GM21576 (cell line): ENCODE data around the gene BPIFB2.

Experiments used
- ATAC-seq: cut with Tn5 transposase; IDR thresholded peaks from one replicate; pipeline ENCODE4 v1.9.1; 2021; ENCODE audit warnings: mild to moderate bottlenecking, moderate library complexity; ENCODE audit not compliant: unreplicated experiment

Gene BPIFB2

DNA sequence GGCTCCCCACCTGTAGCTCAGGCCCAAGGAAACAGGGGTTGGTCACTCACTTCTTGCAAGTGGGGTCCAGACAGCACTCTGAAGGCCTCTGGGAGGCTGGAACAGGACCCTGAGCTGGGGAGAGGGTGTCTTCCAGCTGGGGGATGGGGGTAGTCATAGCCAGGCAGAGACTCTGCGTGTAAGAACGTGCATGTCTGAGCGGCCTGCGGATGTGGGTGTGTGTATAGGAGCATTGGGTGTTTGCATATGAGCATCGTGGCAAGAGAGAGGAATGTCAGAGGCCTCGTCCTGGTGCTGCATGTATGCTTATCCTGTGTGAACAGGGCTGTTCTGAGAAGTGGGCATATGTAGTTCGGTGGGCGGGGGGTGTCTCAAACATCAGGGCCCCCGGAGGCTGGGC is 58.3 kb downstream of the BPIFB2 start:
- ATAC-seq = no peak

DNA sequence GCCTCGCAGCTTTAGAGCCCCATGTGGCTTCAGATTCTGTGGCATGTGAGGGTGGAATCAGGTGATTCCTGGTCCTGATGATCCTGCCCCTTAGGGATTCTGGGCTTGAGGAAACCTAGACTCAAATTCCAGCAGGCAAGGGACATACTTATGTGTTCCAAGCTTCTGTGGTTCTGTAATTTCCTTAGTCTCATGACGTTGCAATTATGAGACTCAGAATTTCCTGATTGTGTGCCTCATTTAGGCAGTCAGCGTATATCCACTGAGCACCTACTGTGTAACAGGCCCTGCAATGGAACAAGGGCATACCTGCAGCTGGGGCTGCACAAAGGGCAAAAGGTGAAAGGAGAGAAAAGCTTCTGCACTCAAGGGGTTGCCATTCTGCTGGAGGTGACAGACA is 60.3 kb downstream of the BPIFB2 start:
- no peak for ATAC-seq

DNA sequence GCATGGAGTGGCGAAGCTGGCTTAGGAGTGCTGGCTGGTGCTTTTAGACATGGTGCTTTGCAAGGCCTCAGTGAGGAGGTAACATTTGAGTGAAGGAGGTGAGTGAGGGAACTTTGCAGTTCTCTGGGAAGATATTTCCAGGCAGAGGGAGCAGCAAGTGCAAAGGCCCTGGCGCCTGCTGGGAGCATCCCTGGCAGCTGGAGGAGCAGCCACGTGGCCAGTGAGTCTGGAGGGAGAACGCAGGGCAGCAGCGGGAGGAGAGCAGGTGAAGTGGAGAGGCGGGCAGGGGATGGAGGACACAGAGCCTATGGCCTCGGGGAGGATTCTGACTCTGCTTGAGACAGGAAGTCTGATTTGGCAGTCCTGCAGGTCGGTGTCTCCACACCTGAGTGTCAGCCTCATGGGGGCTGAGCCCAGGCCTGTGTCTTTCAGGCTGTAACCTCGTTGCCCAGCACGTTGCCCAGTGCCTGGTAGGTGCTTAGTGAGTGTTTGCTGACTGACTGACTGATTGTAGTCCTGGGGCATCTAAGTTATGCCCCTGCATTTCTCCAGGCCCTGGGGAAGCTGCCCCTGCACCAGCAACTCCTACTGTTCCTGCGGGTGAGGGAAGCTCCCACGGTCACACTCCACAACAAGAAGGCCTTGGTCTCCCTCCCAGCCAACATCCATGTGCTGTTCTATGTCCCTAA is 60.9 kb downstream of the BPIFB2 start:
- no peak for ATAC-seq

DNA sequence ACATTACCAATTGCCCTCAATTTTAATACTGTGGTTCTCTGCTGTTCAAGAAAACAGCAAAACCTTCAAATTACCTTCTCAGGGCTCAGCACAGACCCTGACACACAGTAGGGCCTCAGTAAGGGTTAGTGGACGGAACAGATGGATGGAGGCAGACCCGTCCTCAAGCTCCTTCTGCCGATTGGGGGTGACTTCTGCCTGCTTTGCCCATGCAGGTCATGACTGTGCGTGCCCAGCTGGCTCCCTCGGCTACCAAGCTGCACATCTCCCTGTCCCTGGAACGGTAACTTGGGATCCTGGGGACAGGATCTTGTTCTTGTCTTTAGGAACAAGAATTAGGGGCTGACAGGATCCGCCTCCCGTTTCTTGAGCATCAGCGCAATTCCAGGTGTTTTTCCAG is 62.2 kb downstream of the BPIFB2 start:
- no peak for ATAC-seq

DNA sequence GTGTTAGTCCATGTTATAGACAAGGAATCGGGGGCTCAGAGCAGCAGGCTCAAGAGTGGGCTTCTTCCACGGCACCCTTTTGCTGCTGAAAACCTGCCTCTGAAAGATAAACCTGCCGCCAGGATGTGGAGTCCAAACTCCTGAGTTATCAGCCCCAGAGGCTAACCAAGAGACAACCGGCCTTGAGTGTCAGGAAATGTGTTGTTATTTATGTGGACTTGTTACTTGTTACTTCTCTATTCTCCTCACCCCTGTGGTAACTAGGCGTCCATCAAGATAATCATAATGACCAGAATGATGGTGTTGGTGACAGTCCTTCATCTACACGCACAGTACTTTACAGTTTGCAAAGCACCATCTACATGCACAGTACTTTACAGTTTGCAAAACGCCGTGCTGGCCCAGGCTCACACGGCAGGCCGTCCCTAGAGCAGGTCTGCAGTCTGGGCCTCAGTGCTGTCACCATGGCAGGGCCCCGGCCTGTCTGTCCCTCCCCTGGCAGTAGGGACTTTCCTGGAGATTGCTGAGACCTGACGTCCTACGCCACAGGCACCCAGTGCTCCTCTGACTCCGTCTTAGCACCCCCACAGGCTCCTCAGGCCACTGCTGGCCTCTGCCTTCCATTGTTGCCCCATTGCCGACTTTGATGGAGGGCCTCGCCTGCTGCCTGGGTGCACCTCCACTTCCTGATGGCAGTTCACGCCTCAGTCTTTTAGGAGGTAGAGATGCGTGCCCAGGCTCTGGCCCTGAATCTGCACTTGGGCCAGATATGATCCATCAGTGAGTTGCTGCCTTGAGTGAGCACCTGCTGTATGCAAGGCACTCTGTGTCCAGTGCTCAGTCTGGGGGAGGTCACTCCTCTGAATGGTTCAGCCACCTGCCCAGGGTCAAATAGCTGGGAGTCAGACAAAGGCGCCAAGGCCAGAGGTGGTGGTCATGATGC is 62.9 kb downstream of the BPIFB2 start:
- ATAC-seq = no peak

DNA sequence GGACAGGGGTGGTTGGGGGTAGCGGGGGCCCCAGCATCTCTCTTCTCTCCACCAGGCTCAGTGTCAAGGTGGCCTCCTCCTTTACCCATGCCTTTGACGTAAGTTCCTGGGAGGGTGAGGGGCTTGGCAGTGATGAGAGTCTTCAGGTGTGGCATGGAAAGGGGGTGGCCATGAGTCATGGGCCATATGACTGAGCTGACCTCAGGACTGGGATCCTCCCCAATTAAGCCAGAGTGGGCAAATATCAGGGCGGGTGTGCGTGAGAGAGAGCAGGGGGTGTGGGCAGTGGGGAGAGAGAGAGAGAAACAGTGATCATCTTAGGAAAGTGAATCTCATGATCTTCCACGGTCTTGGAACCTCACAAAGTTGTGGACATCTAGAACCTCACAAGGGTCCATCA is 63.7 kb downstream of the BPIFB2 start:
- no peak for ATAC-seq

DNA sequence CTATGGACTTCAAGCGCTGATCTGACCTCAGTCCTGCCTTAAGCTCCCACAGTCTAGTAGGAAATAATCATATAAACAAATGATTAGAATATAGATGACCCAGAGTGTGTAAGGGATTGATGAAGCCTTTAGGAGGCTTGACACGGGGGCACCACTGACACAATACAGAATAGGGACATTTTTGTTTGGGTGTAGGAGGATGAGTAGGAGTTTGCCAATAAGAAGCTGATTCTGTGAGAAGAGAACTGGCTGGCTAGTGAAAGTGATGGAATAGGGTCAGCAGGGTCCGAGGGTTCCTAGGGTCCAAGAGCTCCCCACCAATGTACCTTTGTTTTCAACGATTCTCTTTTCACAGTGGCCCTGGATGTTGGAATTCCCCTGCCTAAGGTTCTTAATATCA is 64.9 kb downstream of the BPIFB2 start:
- no peak for ATAC-seq

DNA sequence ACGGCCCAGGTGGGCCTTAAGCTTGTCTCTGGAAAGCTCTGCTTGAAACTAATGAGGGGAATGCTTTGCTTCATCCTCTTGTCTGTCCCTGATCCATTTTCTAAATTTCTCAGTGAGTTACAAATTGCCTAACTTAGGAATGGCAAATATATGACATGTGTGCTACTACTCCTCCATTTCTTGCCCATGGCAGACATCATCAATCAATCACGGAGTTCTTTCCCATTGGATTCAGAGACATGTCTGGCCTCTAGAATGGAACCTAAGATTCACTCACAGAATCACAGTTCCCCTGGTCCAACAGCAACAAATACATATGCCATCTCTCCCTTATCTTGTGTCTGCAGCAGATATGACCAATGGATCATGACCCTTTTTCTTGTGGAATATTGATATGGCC is 65.3 kb downstream of the BPIFB2 start:
- no peak for ATAC-seq
